ENCODE results near the gene AGPAT1. TPM values are rescaled to one million over a fixed set of nuclear protein-coding genes. Genes with fewer than 3 reads are reported as not detected.

Gene AGPAT1
- total and polyA plus RNA-seq, 10 of the 15 experiments (the other 5 are each of a cell fraction or from before 2014, with no cell fraction given): 13.9 to 39.5 (median 24.7) TPM

DNA sequence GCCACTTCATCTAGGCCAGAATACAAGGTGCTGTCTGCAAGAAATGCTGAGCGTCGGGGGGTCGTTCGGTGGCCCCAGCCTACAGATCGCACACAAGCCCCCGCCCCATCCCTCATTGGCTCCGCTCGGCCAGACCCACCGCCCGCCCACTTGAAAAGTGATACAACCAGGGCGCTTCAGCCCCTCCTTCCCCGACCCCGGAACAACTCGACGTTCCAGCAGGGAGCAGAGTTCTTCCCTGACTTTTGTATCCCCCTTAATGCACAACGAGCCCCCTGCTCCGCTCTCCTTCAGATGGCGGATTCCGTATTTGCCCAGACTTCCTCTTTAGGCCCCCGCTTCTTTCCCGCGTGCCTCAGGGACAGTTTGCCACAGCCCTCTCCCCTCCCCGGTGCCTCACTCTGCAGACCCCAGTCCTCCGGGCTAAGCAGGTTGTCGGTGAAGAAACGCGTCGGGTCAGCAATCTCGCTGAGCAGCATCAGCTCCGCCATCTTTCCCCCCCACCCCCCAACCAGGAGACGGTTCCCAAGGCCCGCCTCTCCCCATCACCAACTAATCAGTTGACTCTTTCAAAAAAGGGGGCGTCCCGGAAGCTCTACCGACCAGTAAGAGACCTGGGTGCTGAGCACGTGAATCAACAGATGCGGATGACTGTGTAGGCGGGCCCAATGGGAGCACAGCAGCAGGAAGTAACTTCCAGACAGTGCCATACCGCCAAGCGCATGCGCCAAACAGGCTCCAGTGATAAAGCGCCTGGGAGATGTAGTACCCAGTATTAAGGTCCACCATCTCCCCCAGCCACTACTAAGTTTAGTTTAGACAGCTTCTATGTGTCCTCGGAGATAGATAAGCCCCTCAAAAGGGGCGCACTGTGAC, 47.9 kb downstream of the AGPAT1 start, which contains the start of gene ATF6B:
Gene ATF6B, minus strand, starts transcription at position 530 of the 876 bp plus-strand sequence. Its CDS starts 39 bp downstream, at position 491.
- no peaks in the 10 kb centered on the region for H4K20me1 ChIP-seq (ENCODE audit: control insufficient read depth, insufficient read depth)
- ChIA-PET RAD21 (ENCODE audit: unreplicated experiment) (interaction anchor here (1.1 to 3.7 kb wide), 5 partner anchors 9 to 68 kb away, joined by 3 to 27 read pairs (median 6); partner anchors contain the start of genes GPSM3 and PBX2), SMC1A (ENCODE audit: uncharacterized antibody, unreplicated experiment) (interaction anchor here (0.9 to 3.8 kb wide), 7 partner anchors 9 to 169 kb away, joined by 3 to 24 read pairs (median 8); partner anchors contain the start of genes AGPAT1, GPSM3, PBX2 and SKIC2), POLR2A (interaction anchor here (0.6 to 5.1 kb wide), 13 partner anchors 13 to 578 kb away, joined by 3 to 69 read pairs (median 6); partner anchors contain the start of genes AGPAT1, EHMT2, GPSM3 and NEU1), CTCF (interaction anchor here (1.1 to 4.6 kb wide), 6 partner anchors 10 to 169 kb away, joined by 3 to 48 read pairs (median 4); partner anchors contain the start of genes GPSM3 and SKIC2)
- no peaks in the 10 kb centered on the region for H3K9me3 ChIP-seq (replicated peaks; ENCODE audit: control insufficient read depth, insufficient read depth, low read length)
- under 1% methylated on average over 40 of the region's 44 CpGs for WGBS (ENCODE audit: insufficient coverage, insufficient replicate concordance, low lambda C conversion rate, missing lambda C conversion rate)
- peak within 1 kb of the TSS; percentile 88 for H3K4me2 ChIP-seq (ENCODE audit: control insufficient read depth, insufficient read depth)
- no peaks in the 10 kb centered on the region for H3K27me3 ChIP-seq (replicated peaks in 1 of 2; ENCODE audit: control insufficient read depth in 2 of 2, insufficient read depth in 2 of 2, low read length in 1 of 2)
- H3K4me3 ChIP-seq: peak within 1 kb of the TSS; percentile 88
- peaks cover 13% of the 10 kb centered on the region for H3K4me1 ChIP-seq (ENCODE audit: control insufficient read depth, insufficient read depth, low read length)
- in situ Hi-C loops (cut with MboI) (no loop called here), intact Hi-C loops (cut with micrococcal nuclease; ENCODE audit: unreplicated experiment) (no loop called here)
- H3K27ac ChIP-seq (ENCODE audit: control insufficient read depth, insufficient read depth): peak within 1 kb of the TSS; percentile 95
- H3K9ac ChIP-seq (ENCODE audit: control insufficient read depth, insufficient read depth, low read length): peak within 1 kb of the TSS; percentile 94
- peak; percentile 97 for DNase-seq (ENCODE audit: low read depth, low spot score)
- peaks cover 23% of the 10 kb centered on the region for H3K79me2 ChIP-seq (ENCODE audit: control insufficient read depth, insufficient read depth, low read length)
- FAIRE-seq: peak; percentile 94
- ATAC-seq: peak; percentile 95
- peaks cover 0 to 12% of the 10 kb centered on the region in 2 experiments; a peak in 2 of 4 replicates for H3K36me3 ChIP-seq (ENCODE audit: control insufficient read depth in 2 of 2, insufficient read depth in 2 of 2, low read length in 1 of 2)
- TSS peak; percentile 54 for BruUV-seq (replicated peaks)
- peak within 1 kb of the TSS; percentile 96 for H2AFZ ChIP-seq (ENCODE audit: control insufficient read depth, low read depth, low read length)
- TF ChIP-seq PAX5 (IDR thresholded peaks at IDR 0.05; ENCODE audit: borderline replicate concordance, low read depth, low read length) (0 out of 2 replicates have a peak, but pooled peaks have one; percentile 21), RB1 (IDR thresholded peaks at IDR 0.05; ENCODE audit: borderline replicate concordance) (peak; percentile 51; the same call in 1 of the 2 replicates), MEF2B (IDR thresholded peaks at IDR 0.05; ENCODE audit: partially characterized antibody, poor library complexity, severe bottlenecking) (no peak), GABPA (IDR thresholded peaks at IDR 0.05; ENCODE audit: low read depth) (peak; percentile 52; the same call in 1 of the 2 replicates), ZNF274 (IDR thresholded peaks at IDR 0.05; ENCODE audit: insufficient read depth, insufficient read length) (no peak), CEBPB (IDR thresholded peaks at IDR 0.05; ENCODE audit: borderline replicate concordance in 1 of 2, low read depth in 2 of 2, low read length in 2 of 2) (no peak), YY1 (IDR thresholded peaks at IDR 0.05; ENCODE audit: low read depth, low read length) (peak; percentile 97), IKZF1 (conservative IDR thresholded peaks at IDR 0.05) (peak; percentile 76), SIX5 (IDR thresholded peaks at IDR 0.05; ENCODE audit: low read depth, low read length, severe bottlenecking) (peak; percentile 69)
- TF ChIP-seq, protein P1, sequence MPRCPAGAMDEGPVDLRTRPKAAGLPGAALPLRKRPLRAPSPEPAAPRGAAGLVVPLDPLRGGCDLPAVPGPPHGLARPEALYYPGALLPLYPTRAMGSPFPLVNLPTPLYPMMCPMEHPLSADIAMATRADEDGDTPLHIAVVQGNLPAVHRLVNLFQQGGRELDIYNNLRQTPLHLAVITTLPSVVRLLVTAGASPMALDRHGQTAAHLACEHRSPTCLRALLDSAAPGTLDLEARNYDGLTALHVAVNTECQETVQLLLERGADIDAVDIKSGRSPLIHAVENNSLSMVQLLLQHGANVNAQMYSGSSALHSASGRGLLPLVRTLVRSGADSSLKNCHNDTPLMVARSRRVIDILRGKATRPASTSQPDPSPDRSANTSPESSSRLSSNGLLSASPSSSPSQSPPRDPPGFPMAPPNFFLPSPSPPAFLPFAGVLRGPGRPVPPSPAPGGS (IDR thresholded peaks at IDR 0.05; ENCODE audit: borderline replicate concordance, insufficient read depth, low read depth, low read length, poor library complexity, severe bottlenecking): no peak
- TF ChIP-seq, protein P2, sequence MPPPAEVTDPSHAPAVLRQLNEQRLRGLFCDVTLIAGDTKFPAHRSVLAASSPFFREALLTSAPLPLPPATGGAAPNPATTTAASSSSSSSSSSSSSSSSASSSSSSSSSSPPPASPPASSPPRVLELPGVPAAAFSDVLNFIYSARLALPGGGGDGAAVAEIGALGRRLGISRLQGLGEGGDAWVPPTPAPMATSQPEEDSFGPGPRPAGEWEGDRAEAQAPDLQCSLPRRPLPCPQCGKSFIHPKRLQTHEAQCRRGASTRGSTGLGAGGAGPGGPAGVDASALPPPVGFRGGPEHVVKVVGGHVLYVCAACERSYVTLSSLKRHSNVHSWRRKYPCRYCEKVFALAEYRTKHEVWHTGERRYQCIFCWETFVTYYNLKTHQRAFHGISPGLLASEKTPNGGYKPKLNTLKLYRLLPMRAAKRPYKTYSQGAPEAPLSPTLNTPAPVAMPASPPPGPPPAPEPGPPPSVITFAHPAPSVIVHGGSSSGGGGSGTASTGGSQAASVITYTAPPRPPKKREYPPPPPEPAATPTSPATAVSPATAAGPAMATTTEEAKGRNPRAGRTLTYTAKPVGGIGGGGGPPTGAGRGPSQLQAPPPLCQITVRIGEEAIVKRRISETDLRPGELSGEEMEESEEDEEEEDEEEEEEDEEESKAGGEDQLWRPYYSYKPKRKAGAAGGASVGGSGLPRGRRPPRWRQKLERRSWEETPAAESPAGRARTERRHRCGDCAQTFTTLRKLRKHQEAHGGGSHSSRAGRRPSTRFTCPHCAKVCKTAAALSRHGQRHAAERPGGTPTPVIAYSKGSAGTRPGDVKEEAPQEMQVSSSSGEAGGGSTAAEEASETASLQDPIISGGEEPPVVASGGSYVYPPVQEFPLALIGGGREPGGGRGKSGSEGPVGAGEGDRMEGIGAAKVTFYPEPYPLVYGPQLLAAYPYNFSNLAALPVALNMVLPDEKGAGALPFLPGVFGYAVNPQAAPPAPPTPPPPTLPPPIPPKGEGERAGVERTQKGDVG (CRISPR knock-in tag; IDR thresholded peaks at IDR 0.05): no peak
- TF ChIP-seq, protein P3, sequence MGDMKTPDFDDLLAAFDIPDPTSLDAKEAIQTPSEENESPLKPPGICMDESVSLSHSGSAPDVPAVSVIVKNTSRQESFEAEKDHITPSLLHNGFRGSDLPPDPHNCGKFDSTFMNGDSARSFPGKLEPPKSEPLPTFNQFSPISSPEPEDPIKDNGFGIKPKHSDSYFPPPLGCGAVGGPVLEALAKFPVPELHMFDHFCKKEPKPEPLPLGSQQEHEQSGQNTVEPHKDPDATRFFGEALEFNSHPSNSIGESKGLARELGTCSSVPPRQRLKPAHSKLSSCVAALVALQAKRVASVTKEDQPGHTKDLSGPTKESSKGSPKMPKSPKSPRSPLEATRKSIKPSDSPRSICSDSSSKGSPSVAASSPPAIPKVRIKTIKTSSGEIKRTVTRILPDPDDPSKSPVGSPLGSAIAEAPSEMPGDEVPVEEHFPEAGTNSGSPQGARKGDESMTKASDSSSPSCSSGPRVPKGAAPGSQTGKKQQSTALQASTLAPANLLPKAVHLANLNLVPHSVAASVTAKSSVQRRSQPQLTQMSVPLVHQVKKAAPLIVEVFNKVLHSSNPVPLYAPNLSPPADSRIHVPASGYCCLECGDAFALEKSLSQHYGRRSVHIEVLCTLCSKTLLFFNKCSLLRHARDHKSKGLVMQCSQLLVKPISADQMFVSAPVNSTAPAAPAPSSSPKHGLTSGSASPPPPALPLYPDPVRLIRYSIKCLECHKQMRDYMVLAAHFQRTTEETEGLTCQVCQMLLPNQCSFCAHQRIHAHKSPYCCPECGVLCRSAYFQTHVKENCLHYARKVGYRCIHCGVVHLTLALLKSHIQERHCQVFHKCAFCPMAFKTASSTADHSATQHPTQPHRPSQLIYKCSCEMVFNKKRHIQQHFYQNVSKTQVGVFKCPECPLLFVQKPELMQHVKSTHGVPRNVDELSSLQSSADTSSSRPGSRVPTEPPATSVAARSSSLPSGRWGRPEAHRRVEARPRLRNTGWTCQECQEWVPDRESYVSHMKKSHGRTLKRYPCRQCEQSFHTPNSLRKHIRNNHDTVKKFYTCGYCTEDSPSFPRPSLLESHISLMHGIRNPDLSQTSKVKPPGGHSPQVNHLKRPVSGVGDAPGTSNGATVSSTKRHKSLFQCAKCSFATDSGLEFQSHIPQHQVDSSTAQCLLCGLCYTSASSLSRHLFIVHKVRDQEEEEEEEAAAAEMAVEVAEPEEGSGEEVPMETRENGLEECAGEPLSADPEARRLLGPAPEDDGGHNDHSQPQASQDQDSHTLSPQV (IDR thresholded peaks at IDR 0.05): no peak

Data from GM12878 (cell line).